Smooth muscle cell (in vitro differentiated cells): ENCODE data around the gene PLXNB3. TPM values are rescaled to one million over a fixed set of nuclear protein-coding genes. Genes with fewer than 3 reads are reported as not detected.

Experiments used
- DNase-seq: peaks from one replicate; lab custom pipeline; 2025; ENCODE audit not compliant: unreplicated experiment; lab: John Stamatoyannopoulos, UW
- H2AFZ ChIP-seq: fragments of 200-600 bp; sonication (generic); 2 replicates; pipeline ENCODE4 v1.6.0; 2016; ENCODE audit warnings: antibody characterized with exemption, low read depth, mild to moderate bottlenecking
- H3F3A ChIP-seq: fragments of 200-600 bp; sonication (generic); 2 replicates; pipeline ENCODE4 v1.6.0; 2017; ENCODE audit warnings: antibody characterized with exemption, low read depth
- H3K27ac ChIP-seq: fragments of 200-600 bp; sonication (generic); 2 replicates; pipeline ENCODE4 v1.5.1; 2016; ENCODE audit warnings: low read depth, mild to moderate bottlenecking
- H3K27me3 ChIP-seq: fragments of 200-600 bp; sonication (generic); 2 replicates; pipeline ENCODE4 v1.6.1; 2016; ENCODE audit warnings: low read depth, mild to moderate bottlenecking
- H3K36me3 ChIP-seq: fragments of 200-600 bp; sonication (generic); 2 replicates; pipeline ENCODE4 v1.5.1; 2016; ENCODE audit warnings: low read depth
- H3K4me1 ChIP-seq: fragments of 200-600 bp; sonication (generic); 2 replicates; pipeline ENCODE4 v1.5.1; 2016; ENCODE audit warnings: low read depth
- H3K4me2 ChIP-seq: fragments of 200-600 bp; sonication (generic); 2 replicates; pipeline ENCODE4 v1.6.0; 2016; ENCODE audit warnings: mild to moderate bottlenecking
- H3K4me3 ChIP-seq: fragments of 200-600 bp; sonication (generic); 2 replicates; pipeline ENCODE4 v1.5.1; 2016; ENCODE audit warnings: mild to moderate bottlenecking
- H3K79me2 ChIP-seq: fragments of 200-600 bp; sonication (generic); 2 replicates; pipeline ENCODE4 v1.6.0; 2016; ENCODE audit warnings: low read depth, mild to moderate bottlenecking
- H3K9ac ChIP-seq: fragments of 200-600 bp; sonication (generic); 2 replicates; pipeline ENCODE4 v1.6.0; 2016; ENCODE audit warnings: low read depth
- H3K9me3 ChIP-seq: fragments of 200-600 bp; sonication (generic); replicated peaks from 2 replicates; pipeline ENCODE4 v1.5.1; 2016; ENCODE audit warnings: low read depth
- H4K20me1 ChIP-seq: fragments of 200-600 bp; sonication (generic); 2 replicates; pipeline ENCODE4 v1.6.0; 2016; ENCODE audit warnings: low read depth
- CTCF ChIP-seq: fragments of 200-600 bp; sonication (generic); IDR thresholded peaks from 2 replicates; pipeline ENCODE4 v1.5.1; 2017; ENCODE audit warnings: borderline replicate concordance, mild to moderate bottlenecking, antibody characterized with exemption; ENCODE audit not compliant: insufficient read depth, poor library complexity, severe bottlenecking
- WGBS: methylation state at CpG from one replicate; pipeline ENCODE4 v1.1.7; 2016; ENCODE audit warnings: low lambda C conversion rate; 5-methylcytosine and 5-hydroxymethylcytosine counted together
- polyA plus RNA-seq: library from polyadenylated mRNA; unstranded; fragments of >200 nt; fragmentation: Nextera tagmentation; extraction: Ambion mirVana; gene quantifications from 2 replicates; pipeline ENCODE4 v1.2.1, GENCODE V29; 2016
- total RNA-seq: library from RNA; depleted of rRNA; stranded (reverse); fragments of >200 nt; gene quantifications from 2 replicates; pipeline ENCODE4 v1.2.3, GENCODE V29; 2014

Gene PLXNB3
- total and polyA plus RNA-seq, 2 experiments from 2014 or later = 0.58 to 3.9 TPM

DNA sequence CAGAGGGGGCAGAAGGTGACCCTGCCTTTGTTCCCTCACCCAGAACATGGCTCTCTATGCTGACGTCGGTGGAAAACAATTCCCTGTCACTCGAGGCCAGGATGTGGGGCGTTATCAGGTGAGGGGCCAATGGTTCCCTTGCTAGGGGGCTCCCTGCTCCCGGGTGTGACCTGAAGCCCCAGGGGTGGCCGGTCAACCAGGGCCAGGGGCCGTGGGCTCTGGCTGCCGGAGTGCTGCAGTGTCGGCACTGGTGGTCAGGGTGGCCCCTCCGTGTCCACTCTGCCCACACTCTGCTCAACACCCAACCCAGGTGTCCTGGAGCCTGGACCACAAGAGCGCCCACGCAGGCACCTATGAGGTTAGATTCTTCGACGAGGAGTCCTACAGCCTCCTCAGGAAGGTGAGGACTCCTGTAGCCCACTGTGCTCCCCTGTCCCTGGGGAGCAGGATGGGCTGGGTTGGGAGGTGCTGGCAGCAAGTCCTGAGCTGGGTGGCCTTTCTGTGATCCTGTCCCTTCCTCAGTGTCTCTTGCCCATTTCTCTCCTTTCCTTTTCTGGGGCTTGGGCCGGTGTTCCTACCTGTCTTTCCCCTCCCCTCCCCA is 33.5 kb downstream of the PLXNB3 start:
- Histone ChIP-seq H3K27me3 (no peaks in the 10 kb centered on the region), H3K9me3 (no peaks in the 10 kb centered on the region), H3K36me3 (no peaks in the 10 kb centered on the region), H3K79me2 (peaks cover 19% of the 10 kb centered on the region), H3K4me3 (no peak overlapping the region), H4K20me1 (no peaks in the 10 kb centered on the region), H3F3A (no peaks in the 10 kb centered on the region), H3K4me2 (no peak overlapping the region), H3K4me1 (no peaks in the 10 kb centered on the region), H3K27ac (no peak overlapping the region), H3K9ac (no peak overlapping the region), H2AFZ (no peak overlapping the region)
- DNase-seq = no peak
- 93% methylated on average over 14 of the region's 15 CpGs for WGBS
- no peak for TF ChIP-seq CTCF

DNA sequence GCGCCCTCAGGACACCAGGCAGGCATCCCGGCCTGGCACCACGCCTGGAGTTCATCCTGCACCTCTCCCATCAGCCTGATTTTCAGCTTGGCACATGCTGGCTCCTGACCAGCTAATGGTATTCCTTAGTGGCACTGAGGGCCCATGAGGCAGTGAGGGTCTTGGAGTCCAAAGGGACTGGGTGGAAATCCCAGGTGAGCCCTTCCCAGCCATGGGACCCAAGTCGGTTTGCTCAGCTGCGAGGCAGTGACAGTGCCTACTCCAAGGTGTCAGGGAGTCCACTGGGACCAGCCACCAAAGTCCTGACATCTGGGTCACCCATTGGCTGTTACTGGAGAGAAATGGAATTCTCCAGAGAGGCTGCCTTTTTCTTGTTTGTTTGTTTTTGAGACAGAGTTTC is 35.3 kb downstream of the PLXNB3 start:
- no peaks in the 10 kb centered on the region for H3K36me3 ChIP-seq
- peaks cover 11% of the 10 kb centered on the region for H3K79me2 ChIP-seq
- no peak overlapping the region for H2AFZ ChIP-seq
- no peak overlapping the region for H3K27ac ChIP-seq
- no peak for DNase-seq
- no peaks in the 10 kb centered on the region for H3K9me3 ChIP-seq
- no peaks in the 10 kb centered on the region for H3F3A ChIP-seq
- no peak overlapping the region for H3K4me3 ChIP-seq
- H3K27me3 ChIP-seq = no peaks in the 10 kb centered on the region
- H4K20me1 ChIP-seq = no peaks in the 10 kb centered on the region
- no peaks in the 10 kb centered on the region for H3K4me1 ChIP-seq
- no peak overlapping the region for H3K9ac ChIP-seq
- H3K4me2 ChIP-seq = no peak overlapping the region
- no peak for TF ChIP-seq CTCF
- 93% methylated on average over 5 of the region's 5 CpGs for WGBS

GRCh38 chrX:153800177-153800722 is 36.2 kb downstream of the PLXNB3 start:
- H3K4me2 ChIP-seq = no peak overlapping the region
- no peaks in the 10 kb centered on the region for H3K36me3 ChIP-seq
- no peak overlapping the region for H3K27ac ChIP-seq
- H3F3A ChIP-seq = no peaks in the 10 kb centered on the region
- H3K27me3 ChIP-seq = no peaks in the 10 kb centered on the region
- peaks cover 8% of the 10 kb centered on the region for H3K79me2 ChIP-seq
- no peak for DNase-seq
- no peak overlapping the region for H3K9ac ChIP-seq
- no peak overlapping the region for H2AFZ ChIP-seq
- H3K4me3 ChIP-seq = no peak overlapping the region
- WGBS = 88% methylated on average over 15 of the region's 16 CpGs
- no peaks in the 10 kb centered on the region for H3K9me3 ChIP-seq
- H4K20me1 ChIP-seq = no peaks in the 10 kb centered on the region
- no peaks in the 10 kb centered on the region for H3K4me1 ChIP-seq
- no peak for TF ChIP-seq CTCF

- Histone ChIP-seq H3K9me3 (no peaks in the 10 kb centered on the region), H3K4me1 (no peaks in the 10 kb centered on the region), H3K4me2 (no peak overlapping the region), H3K4me3 (no peak overlapping the region), H3K36me3 (no peaks in the 10 kb centered on the region), H4K20me1 (no peaks in the 10 kb centered on the region), H3F3A (no peaks in the 10 kb centered on the region), H2AFZ (no peak overlapping the region), H3K79me2 (peaks cover 3% of the 10 kb centered on the region), H3K27me3 (no peaks in the 10 kb centered on the region), H3K9ac (no peak overlapping the region), H3K27ac (no peak overlapping the region)
- no peak for TF ChIP-seq CTCF
- no peak for DNase-seq
- WGBS = 87% methylated on average over 7 of the region's 7 CpGs
Measured at GRCh38 chrX:153800746-153801145, 36.7 kb downstream of the PLXNB3 start.
